ENCODE results near the gene CIAO3. TPM values are rescaled to one million over a fixed set of nuclear protein-coding genes. Genes with fewer than 3 reads are reported as not detected.

The CIAO3 gene
- polyA plus RNA-seq, 3 donors: 8.6 to 41.1 (median 11.8) TPM

DNA sequence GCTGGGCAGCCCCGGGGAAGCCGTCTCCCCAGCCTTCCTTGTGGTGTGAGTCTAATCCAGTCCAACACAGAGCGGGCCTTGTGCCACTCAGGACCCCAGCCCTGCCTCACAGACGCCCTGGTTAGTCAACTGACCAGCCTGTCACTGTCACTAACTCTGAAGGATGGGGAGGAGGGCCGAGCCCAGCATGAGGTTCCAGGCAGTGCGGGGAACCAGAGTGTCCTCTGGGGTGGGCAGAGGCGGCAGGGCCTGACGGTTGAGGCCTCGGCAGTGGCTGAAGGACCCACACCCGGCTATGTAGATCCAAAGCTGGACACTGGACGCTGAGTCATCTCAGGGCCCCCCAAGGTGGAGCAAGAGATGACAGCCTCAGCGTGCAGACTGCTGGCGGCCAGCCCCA lies 38.8 kb upstream of the CIAO3 start:
- DNase-seq: no peak
- Histone ChIP-seq H4K20me1 (ENCODE audit: insufficient read depth, low read length) (peaks cover 3% of the 10 kb centered on the region), H3K4me1 (ENCODE audit: control insufficient read depth in 1 of 2, insufficient read depth in 2 of 2, low read length in 2 of 2) (no peaks in the 10 kb centered on the region), H3K27me3 (ENCODE audit: control insufficient read depth in 2 of 2, insufficient read depth in 2 of 2, low read length in 2 of 2) (peaks cover 0 to 9% of the 10 kb centered on the region in 2 donors), H3K79me2 (ENCODE audit: insufficient read depth, low read length) (no peaks in the 10 kb centered on the region), H3K36me3 (replicated peaks in 1 of 2; ENCODE audit: control insufficient read depth in 1 of 2, insufficient read depth in 2 of 2, low read length in 2 of 2) (no peaks in the 10 kb centered on the region), H3K9me3 (replicated peaks in 1 of 2; ENCODE audit: control insufficient read depth in 1 of 2, insufficient read depth in 1 of 2, low read length in 2 of 2) (no peaks in the 10 kb centered on the region), H3K27ac (ENCODE audit: low read depth in 1 of 2, low read length in 2 of 2) (no peak overlapping the region), H3K4me3 (replicated peaks in 1 of 3; ENCODE audit: low read depth in 2 of 3, low read length in 3 of 3) (no peak overlapping the region), H3K4me2 (replicated peaks; ENCODE audit: extremely low read depth, low read length, poor library complexity, severe bottlenecking) (no peak overlapping the region), H2AFZ (ENCODE audit: insufficient read depth, low read depth, low read length, poor library complexity, severe bottlenecking) (no peak overlapping the region), H3K9ac (ENCODE audit: insufficient read depth, low read length, poor library complexity, severe bottlenecking) (no peak overlapping the region)
- no peak for TF ChIP-seq CTCF (IDR thresholded peaks at IDR 0.05)
- no peak overlapping the region for H3K27ac Mint-ChIP-seq
- 95% methylated on average over 10 of the region's 13 CpGs for WGBS (ENCODE audit: insufficient coverage)
- H3K36me3 Mint-ChIP-seq: no peaks in the 10 kb centered on the region
- H3K4me1 Mint-ChIP-seq: no peaks in the 10 kb centered on the region
- H3K9me3 Mint-ChIP-seq: peaks cover 0 to 3% (median 0%) of the 10 kb centered on the region in 7 donors
- peaks cover 0 to 22% (median 10%) of the 10 kb centered on the region in 3 donors for H3K27me3 Mint-ChIP-seq (ENCODE audit: low read depth in 3 of 3)
- intact Hi-C loops (cut with micrococcal nuclease): no loop called here
- H3K4me3 Mint-ChIP-seq: no peak overlapping the region

DNA sequence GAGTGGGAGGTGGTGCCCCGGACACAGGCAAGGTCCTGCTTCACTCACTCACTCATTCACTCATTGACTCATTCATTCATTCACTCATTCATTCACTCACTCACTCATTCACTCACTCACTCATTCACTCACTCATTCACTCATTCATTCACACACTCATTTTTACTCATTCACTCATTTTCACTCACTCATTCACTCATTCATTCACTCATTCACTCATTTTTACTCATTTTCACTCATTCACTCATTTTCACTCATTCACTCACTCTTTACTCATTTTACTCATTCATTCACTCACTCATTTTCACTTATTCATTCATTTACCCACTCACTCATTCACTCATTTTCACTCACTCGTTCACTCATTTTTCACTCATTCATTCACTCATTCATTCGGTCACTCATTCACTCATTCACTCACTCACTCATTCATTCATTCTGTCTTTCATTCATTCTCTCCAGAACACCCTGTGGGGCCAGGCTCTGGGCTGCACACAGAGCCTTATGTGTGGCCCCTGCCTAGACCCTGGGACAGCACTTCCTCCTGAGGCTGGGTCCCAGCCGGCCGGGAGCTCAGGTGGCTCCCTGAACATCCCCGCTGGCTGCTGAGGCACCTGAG lies 38.2 kb upstream of the CIAO3 start:
- no peak overlapping the region for H3K27ac ChIP-seq (ENCODE audit: low read depth in 1 of 2, low read length in 2 of 2)
- H3K4me1 Mint-ChIP-seq: no peaks in the 10 kb centered on the region
- 93% methylated on average over 6 of the region's 6 CpGs for WGBS (ENCODE audit: insufficient coverage)
- peaks cover 0 to 3% (median 0%) of the 10 kb centered on the region in 7 donors for H3K9me3 Mint-ChIP-seq
- H3K4me3 ChIP-seq (replicated peaks in 1 of 3; ENCODE audit: low read depth in 2 of 3, low read length in 3 of 3): no peak overlapping the region
- no peak overlapping the region for H3K27ac Mint-ChIP-seq
- H3K9ac ChIP-seq (ENCODE audit: insufficient read depth, low read length, poor library complexity, severe bottlenecking): no peak overlapping the region
- no peak overlapping the region for H3K4me2 ChIP-seq (replicated peaks; ENCODE audit: extremely low read depth, low read length, poor library complexity, severe bottlenecking)
- no peaks in the 10 kb centered on the region for H3K4me1 ChIP-seq (ENCODE audit: control insufficient read depth in 1 of 2, insufficient read depth in 2 of 2, low read length in 2 of 2)
- H3K27me3 ChIP-seq (ENCODE audit: control insufficient read depth in 2 of 2, insufficient read depth in 2 of 2, low read length in 2 of 2): peaks cover 0 to 9% of the 10 kb centered on the region in 2 donors
- no peaks in the 10 kb centered on the region for H3K79me2 ChIP-seq (ENCODE audit: insufficient read depth, low read length)
- no peaks in the 10 kb centered on the region for H4K20me1 ChIP-seq (ENCODE audit: insufficient read depth, low read length)
- DNase-seq: no peak
- H3K36me3 ChIP-seq (replicated peaks in 1 of 2; ENCODE audit: control insufficient read depth in 1 of 2, insufficient read depth in 2 of 2, low read length in 2 of 2): no peaks in the 10 kb centered on the region
- no peak for TF ChIP-seq CTCF (IDR thresholded peaks at IDR 0.05)
- intact Hi-C loops (cut with micrococcal nuclease): no loop called here
- H3K27me3 Mint-ChIP-seq (ENCODE audit: low read depth in 3 of 3): peaks cover 0 to 22% (median 10%) of the 10 kb centered on the region in 3 donors
- no peaks in the 10 kb centered on the region for H3K9me3 ChIP-seq (replicated peaks in 1 of 2; ENCODE audit: control insufficient read depth in 1 of 2, insufficient read depth in 1 of 2, low read length in 2 of 2)
- no peak overlapping the region for H3K4me3 Mint-ChIP-seq
- no peak overlapping the region for H2AFZ ChIP-seq (ENCODE audit: insufficient read depth, low read depth, low read length, poor library complexity, severe bottlenecking)
- H3K36me3 Mint-ChIP-seq: no peaks in the 10 kb centered on the region

All from CD14-positive monocyte (primary cell).